ENCODE results near the gene PTPRC.

Gene PTPRC

DNA sequence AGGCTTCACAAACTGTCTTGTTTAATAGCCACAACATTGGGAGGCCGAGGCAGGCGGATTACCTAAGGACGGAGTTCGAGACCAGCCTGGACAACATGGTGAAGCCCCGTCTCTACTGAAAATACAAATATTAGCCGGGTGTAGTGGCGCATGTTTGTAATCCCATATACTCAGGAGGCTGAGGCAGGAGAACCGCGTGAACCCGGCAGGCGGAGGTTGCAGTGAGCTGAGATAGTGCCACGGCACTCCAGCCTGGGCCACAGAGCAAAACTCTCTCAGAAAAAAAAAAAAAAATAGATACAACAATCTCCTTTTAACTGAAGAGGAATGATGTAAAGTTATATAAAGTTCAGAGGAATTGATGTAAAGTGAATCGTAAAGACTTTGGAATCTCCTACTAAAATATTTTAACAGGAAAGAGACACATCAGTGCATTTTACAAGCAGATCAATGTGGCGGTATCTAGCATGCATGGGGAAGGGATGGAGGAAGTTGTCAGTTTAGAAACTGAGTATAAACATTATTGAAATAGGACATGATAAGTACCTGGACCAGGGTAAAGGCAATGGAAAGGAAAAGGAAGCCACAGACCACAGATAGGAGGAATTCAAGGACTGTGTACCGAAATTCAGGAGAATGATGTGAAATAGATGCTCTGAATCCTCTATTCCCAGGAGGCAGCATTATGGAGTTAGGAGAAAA is 41.5 kb downstream of the PTPRC start:
- no peak for DNase-seq
- Mint-ChIP-seq H3K4me3 (peak overlapping the region; percentile 69), H3K36me3 (ENCODE audit: low read depth) (peaks cover 68% of the 10 kb centered on the region), H3K4me1 (ENCODE audit: low read depth) (peaks cover 87% of the 10 kb centered on the region), H3K27me3 (no peaks in the 10 kb centered on the region), H3K9me3 (no peaks in the 10 kb centered on the region), H3K27ac (peak overlapping the region; percentile 95)

DNA sequence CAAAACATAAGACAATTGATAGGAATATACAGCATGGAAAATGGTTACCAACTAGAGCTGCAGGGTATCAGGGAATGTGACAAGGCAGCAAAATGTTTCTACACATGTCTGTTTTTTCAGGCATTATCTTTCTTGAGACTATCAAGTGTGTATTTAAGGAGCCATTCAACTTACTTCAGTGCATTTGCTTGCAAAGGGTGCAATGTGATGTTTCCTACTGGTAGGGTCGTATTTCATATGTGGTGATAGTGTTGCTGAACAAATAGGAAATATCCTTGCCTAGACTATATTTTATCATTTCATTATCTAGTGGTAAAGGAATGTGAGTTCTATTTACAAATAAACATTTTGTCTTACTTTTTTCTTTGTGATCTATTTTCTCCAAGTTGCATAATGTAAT is 42.4 kb downstream of the PTPRC start:
- no peak for DNase-seq
- no peaks in the 10 kb centered on the region for H3K9me3 Mint-ChIP-seq
- H3K36me3 Mint-ChIP-seq (ENCODE audit: low read depth): peaks cover 59% of the 10 kb centered on the region
- H3K4me3 Mint-ChIP-seq: peak overlapping the region; percentile 58
- H3K27ac Mint-ChIP-seq: peak overlapping the region; percentile 93
- H3K27me3 Mint-ChIP-seq: no peaks in the 10 kb centered on the region
- peaks cover 87% of the 10 kb centered on the region for H3K4me1 Mint-ChIP-seq (ENCODE audit: low read depth)

DNA sequence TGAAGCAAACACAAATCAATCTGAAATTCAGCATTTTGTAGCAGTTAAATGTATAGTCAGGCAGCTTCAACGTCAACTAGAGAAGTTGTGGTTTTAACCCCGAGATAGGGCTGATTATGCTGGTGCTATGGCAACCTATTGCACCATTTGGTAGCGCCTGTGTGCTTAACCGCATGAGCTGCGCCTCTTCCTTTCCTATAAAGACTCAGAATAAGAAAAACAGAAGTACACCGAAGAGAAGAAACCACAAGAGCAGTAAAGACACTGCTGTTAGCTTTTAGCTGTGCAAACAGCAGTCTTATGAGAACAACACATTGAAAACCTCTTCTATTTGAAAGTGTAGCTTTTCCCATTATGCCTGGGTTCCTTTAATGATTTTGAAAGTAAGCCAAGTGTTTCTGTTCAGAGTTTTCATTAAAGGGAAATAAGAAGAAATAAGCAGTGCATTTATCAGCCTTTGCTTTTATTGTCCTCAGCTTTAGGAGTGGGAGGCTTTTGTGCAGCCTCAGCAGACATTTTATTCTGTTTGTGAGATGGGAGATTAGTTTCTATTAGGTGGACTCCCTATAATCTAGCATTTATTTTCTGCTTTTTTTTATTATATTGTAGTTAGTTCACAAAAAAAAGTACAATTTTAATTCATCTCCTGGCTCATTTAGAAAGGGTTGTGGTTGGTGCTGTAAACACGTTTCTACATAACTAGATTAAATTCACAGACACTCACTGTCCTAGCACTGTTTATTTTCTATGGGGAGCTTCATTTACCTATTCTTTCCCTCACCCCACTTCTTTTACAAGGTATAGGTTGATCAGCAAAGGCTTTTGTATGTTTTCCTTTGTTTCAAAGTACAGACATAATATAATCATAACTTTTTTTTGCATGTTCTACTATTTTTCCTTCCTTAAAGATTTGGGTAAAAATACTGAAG is 43.3 kb downstream of the PTPRC start:
- Mint-ChIP-seq H3K36me3 (ENCODE audit: low read depth) (peaks cover 59% of the 10 kb centered on the region), H3K9me3 (no peaks in the 10 kb centered on the region), H3K27ac (peak overlapping the region; percentile 93), H3K4me3 (peak overlapping the region; percentile 58), H3K27me3 (no peaks in the 10 kb centered on the region), H3K4me1 (ENCODE audit: low read depth) (peaks cover 86% of the 10 kb centered on the region)
- DNase-seq: peak; percentile 63

DNA sequence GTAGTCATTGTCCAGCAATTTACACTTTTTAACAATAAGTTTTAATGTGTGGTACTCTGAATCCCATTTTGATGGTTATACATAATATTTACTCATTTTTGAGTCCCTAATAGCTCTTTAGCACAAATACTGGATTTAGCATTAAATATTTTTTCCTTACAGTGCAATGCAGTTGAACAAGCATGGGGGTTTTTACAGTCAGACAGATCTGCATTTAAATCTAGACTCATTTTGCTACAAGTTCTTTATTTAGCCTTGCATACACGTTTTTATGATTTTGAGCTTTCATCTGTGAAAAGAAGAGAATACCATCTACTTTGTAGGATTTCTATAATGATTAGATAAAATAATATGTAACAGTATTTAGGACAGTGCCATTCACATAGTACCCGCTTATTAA is 44.0 kb downstream of the PTPRC start:
- DNase-seq: no peak
- Mint-ChIP-seq H3K27ac (peak overlapping the region; percentile 93), H3K4me1 (ENCODE audit: low read depth) (peaks cover 85% of the 10 kb centered on the region), H3K27me3 (no peaks in the 10 kb centered on the region), H3K4me3 (peak overlapping the region; percentile 58), H3K9me3 (no peaks in the 10 kb centered on the region), H3K36me3 (ENCODE audit: low read depth) (peaks cover 53% of the 10 kb centered on the region)

DNA sequence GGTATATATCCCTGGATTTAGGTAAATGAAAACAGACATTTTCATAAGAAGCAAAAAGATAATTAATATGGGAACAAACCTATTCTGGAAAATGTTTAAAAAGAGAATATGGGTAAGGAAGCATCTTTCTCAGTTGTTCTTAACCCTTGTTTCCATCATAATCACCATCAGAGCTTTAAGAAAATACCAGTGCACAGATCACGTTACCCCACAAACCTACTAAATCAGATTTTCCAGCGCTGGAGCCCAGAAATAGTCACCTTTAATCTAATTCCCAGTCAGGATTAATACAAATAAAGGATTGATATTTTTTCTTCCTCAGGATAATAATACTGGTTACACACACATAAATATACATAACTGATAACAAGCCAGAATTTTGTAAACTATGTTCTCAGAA is 44.6 kb downstream of the PTPRC start:
- H3K9me3 Mint-ChIP-seq: no peaks in the 10 kb centered on the region
- peaks cover 52% of the 10 kb centered on the region for H3K36me3 Mint-ChIP-seq (ENCODE audit: low read depth)

DNA sequence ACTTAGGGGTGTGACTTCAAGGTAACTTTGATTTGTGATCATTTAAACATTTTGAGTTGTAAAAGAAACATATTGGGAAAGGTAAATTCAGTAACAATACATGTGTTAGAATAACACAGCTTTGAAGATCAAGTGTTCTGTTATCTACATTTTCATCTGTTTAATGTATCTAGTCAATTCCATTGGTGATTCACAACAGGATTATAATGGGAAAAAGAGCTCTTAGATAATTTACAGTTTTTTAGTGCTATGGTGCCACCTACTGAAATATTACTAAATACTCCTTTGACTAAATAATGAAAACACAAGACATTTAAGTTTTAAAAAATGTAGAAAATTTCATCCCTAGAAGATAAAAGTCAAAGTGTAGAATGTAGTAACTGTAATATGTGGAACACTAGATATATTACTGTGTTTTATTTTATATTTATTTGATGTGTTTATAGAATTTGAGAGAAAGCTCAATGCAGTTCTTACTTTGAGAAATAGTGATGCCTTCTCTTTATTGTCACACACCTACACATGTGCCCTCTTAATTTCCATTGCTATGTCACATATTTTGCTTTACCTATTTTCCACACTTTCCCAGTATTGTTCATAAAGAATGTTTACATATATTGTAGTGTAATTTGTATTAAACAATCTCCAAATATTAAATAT is 47.4 kb downstream of the PTPRC start:
- Mint-ChIP-seq H3K27me3 (no peaks in the 10 kb centered on the region), H3K9me3 (no peaks in the 10 kb centered on the region), H3K36me3 (ENCODE audit: low read depth) (peaks cover 54% of the 10 kb centered on the region), H3K4me3 (peak overlapping the region; percentile 45), H3K27ac (peak overlapping the region; percentile 91), H3K4me1 (ENCODE audit: low read depth) (peaks cover 88% of the 10 kb centered on the region)
- DNase-seq: no peak

More for the DNA sequence above, 44.6 kb downstream of the PTPRC start:
- no peak for DNase-seq
- Mint-ChIP-seq H3K4me1 (ENCODE audit: low read depth) (peaks cover 85% of the 10 kb centered on the region), H3K4me3 (peak overlapping the region; percentile 58), H3K27ac (peak overlapping the region; percentile 93), H3K27me3 (no peaks in the 10 kb centered on the region)

DNA sequence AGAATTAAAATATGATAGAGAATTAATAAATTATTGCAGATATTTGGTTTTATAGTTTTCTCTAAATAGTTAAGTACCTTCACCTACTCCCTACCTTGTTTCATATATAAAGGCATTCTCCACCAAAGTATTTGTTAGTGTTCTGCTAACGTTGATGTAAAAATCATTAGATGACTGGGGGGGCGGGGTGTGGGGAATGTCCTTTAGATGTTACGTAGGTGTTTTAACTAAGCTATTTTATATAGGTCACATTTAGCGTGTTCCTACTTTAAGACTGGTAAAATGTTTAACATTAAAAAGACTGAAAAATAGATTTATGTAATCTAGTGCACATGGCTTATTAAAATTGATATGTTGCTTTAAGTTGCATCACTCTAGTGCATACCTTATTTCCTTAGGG is 48.6 kb downstream of the PTPRC start:
- no peak for DNase-seq
- peaks cover 87% of the 10 kb centered on the region for H3K4me1 Mint-ChIP-seq (ENCODE audit: low read depth)
- no peak overlapping the region for H3K4me3 Mint-ChIP-seq
- H3K36me3 Mint-ChIP-seq (ENCODE audit: low read depth): peaks cover 61% of the 10 kb centered on the region
- H3K27me3 Mint-ChIP-seq: no peaks in the 10 kb centered on the region
- H3K9me3 Mint-ChIP-seq: no peaks in the 10 kb centered on the region
- peak overlapping the region; percentile 91 for H3K27ac Mint-ChIP-seq

DNA sequence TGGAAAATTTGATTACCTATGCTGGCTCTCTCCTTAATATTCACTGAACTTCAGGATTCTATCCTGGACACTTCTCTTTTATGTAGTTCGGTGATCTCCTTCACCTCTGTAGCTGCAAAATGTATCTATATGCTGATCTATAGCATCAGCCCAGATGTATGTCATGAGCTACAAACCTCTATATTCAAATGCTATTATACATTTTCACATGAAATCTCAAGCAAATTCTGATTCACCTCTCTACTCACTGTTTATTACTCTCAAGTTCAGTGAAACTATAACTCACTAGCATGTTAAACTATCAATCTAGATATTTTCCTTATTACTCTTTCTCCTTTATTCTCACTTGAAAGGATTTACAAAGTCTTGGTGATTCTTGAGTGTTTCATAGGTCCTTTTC is 52.2 kb downstream of the PTPRC start:
- Mint-ChIP-seq H3K9me3 (no peaks in the 10 kb centered on the region), H3K27ac (peak overlapping the region; percentile 91), H3K27me3 (no peaks in the 10 kb centered on the region), H3K36me3 (ENCODE audit: low read depth) (peaks cover 74% of the 10 kb centered on the region), H3K4me1 (ENCODE audit: low read depth) (peaks cover 82% of the 10 kb centered on the region), H3K4me3 (peak overlapping the region; percentile 10)
- DNase-seq: no peak

DNA sequence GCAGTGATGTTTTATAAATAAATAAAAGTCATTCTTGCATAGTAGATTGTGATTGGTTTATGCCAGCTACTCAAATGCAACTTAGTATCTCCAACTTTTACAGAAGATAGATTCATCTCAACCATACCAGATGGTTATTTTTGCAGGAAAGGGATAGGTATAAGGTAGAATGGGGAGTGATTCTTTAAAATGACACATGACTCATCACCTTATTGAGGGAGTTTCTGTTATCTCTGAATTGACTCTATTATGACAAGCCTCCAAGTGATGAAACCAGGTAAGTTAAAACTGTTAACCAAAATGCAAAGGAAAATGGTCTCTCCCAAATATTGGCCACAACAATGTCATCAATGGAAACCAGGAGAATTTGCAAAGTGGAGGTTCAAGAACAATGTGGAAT is 54.5 kb downstream of the PTPRC start:
- peak overlapping the region; percentile 93 for H3K27ac Mint-ChIP-seq
- DNase-seq: no peak
- peaks cover 84% of the 10 kb centered on the region for H3K36me3 Mint-ChIP-seq (ENCODE audit: low read depth)
- H3K4me1 Mint-ChIP-seq (ENCODE audit: low read depth): peaks cover 81% of the 10 kb centered on the region
- H3K9me3 Mint-ChIP-seq: no peaks in the 10 kb centered on the region
- peak overlapping the region; percentile 39 for H3K4me3 Mint-ChIP-seq
- no peaks in the 10 kb centered on the region for H3K27me3 Mint-ChIP-seq

DNA sequence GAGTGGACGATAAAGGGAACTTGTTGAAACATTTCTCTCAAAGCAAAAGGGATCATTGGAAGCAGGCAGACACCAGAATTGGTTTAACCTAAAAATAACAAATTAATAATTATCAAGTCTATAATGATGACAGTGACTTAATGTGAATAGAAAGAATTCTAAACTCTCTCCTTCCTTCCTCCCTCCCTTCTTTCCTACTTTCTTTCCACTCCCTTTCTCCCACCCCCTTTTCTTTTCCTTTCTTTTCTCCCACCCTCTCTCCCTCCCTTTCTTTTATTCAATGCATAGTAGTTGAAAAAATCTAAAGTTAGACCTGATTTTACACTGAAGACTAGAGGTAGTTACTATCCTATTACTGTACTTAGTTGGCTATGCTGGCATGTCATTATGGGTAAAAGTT is 55.7 kb downstream of the PTPRC start:
- H3K27ac Mint-ChIP-seq: peak overlapping the region; percentile 93
- peaks cover 83% of the 10 kb centered on the region for H3K36me3 Mint-ChIP-seq (ENCODE audit: low read depth)
- no peak overlapping the region for H3K4me3 Mint-ChIP-seq
- no peak for DNase-seq
- no peaks in the 10 kb centered on the region for H3K27me3 Mint-ChIP-seq
- no peaks in the 10 kb centered on the region for H3K9me3 Mint-ChIP-seq
- peaks cover 79% of the 10 kb centered on the region for H3K4me1 Mint-ChIP-seq (ENCODE audit: low read depth)

DNA sequence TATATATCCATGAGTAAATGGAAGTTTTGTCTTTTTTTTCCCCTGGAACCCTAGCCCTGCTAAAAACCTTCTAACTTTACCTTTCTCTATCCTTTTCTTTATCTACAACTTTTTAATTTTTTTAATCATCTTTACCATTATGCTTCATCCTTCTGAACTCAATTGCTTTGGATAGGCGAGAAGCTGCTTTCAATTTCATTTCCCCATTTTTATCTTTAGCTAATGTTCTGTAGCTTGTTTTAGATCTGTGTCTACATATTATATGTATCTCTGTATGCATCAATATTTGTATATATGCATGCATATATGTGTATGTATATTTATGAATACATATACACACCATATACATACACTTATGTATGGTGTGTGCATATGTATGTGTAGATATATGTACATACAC is 57.4 kb downstream of the PTPRC start:
- peaks cover 80% of the 10 kb centered on the region for H3K4me1 Mint-ChIP-seq (ENCODE audit: low read depth)
- DNase-seq: no peak
- peaks cover 86% of the 10 kb centered on the region for H3K36me3 Mint-ChIP-seq (ENCODE audit: low read depth)
- H3K9me3 Mint-ChIP-seq: no peaks in the 10 kb centered on the region
- peak overlapping the region; percentile 48 for H3K27ac Mint-ChIP-seq
- peak overlapping the region; percentile 3 for H3K4me3 Mint-ChIP-seq
- H3K27me3 Mint-ChIP-seq: no peaks in the 10 kb centered on the region

DNA sequence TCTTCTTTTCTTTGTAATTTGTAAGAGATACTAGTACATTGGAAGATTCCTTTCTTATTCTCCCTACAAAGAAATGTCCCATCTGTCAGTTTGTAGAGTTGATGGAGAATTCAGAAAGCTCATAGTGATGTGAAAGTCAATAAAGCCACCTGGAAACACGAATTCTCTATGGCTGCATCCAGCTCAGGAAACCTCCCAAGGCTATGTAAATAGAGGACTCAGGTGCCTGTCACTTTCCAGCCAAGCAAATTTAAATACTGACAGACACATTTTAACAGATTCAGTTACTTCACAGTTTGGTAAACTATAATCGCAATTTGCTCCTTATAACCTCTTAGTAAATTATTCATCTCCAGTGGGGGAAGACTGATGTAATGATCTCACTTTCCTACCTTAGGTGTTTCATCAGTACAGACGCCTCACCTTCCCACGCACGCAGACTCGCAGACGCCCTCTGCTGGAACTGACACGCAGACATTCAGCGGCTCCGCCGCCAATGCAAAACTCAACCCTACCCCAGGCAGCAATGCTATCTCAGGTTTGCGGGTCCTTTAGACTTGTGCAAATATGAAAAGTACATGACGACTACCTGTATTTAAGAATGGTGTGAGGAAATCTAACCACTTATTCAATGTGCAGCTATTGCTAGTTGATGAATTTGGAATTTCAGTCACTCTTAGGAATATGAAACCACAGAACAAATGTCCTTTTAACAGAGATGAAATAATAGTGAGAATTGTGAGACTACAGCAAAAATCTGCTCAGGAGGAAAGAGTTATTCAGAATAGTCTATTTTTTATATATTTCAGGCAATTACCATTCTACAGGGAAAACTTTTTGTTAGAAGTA is 60.6 kb downstream of the PTPRC start:
- DNase-seq: peak; percentile 84
- H3K4me3 Mint-ChIP-seq: peak overlapping the region; percentile 1
- H3K9me3 Mint-ChIP-seq: no peaks in the 10 kb centered on the region
- peaks cover 83% of the 10 kb centered on the region for H3K4me1 Mint-ChIP-seq (ENCODE audit: low read depth)
- H3K36me3 Mint-ChIP-seq (ENCODE audit: low read depth): peaks cover 93% of the 10 kb centered on the region
- no peaks in the 10 kb centered on the region for H3K27me3 Mint-ChIP-seq
- H3K27ac Mint-ChIP-seq: peak overlapping the region; percentile 83

DNA sequence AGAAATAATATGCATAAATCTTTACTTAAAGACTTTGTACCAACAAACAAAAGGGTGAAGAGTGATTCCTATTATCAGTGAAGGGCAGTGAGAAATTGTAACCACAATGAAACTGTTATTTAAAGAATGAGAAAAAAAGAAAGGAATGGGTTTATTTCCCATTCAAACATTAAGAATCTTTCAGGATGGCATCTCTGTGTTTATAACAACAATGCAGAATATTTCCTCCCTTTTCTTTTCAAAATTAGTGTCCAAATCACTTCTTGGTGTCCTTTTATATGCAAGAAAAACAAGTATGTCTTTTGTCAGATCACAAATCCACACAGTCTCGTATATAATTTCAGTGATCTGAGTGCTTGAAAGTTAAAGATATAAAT is 61.2 kb downstream of the PTPRC start:
- peaks cover 84% of the 10 kb centered on the region for H3K4me1 Mint-ChIP-seq (ENCODE audit: low read depth)
- peaks cover 93% of the 10 kb centered on the region for H3K36me3 Mint-ChIP-seq (ENCODE audit: low read depth)
- H3K27ac Mint-ChIP-seq: peak overlapping the region; percentile 83
- H3K9me3 Mint-ChIP-seq: no peaks in the 10 kb centered on the region
- DNase-seq: no peak
- H3K27me3 Mint-ChIP-seq: no peaks in the 10 kb centered on the region
- no peak overlapping the region for H3K4me3 Mint-ChIP-seq

DNA sequence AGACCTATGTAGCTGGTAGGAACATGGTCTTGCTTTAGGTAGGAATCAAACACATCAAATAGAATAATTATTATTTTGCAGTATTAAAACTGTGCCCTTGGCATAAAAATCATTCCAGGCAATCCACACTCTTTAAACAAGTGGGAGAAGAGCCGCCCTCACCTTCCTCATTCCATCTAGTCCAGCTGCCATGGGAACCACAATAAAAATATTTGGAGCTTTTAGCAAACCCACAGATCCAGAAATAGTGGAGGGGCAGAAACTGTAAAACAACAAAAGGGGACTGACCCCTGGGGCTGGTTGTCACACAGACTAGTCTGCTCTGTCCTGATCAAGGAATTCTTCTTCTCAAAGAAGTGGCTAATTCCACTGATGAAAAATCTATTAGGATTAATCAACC is 61.6 kb downstream of the PTPRC start:
- H3K4me3 Mint-ChIP-seq: no peak overlapping the region
- no peaks in the 10 kb centered on the region for H3K9me3 Mint-ChIP-seq
- no peaks in the 10 kb centered on the region for H3K27me3 Mint-ChIP-seq
- H3K4me1 Mint-ChIP-seq (ENCODE audit: low read depth): peaks cover 86% of the 10 kb centered on the region
- H3K27ac Mint-ChIP-seq: peak overlapping the region; percentile 67
- H3K36me3 Mint-ChIP-seq (ENCODE audit: low read depth): peaks cover 94% of the 10 kb centered on the region
- DNase-seq: no peak

All from activated T-cell treated with anti-CD3 and anti-CD28 coated beads, Interleukin-2, amount 50 U/mL, for 24 hours (primary cell).